Right ventricle myocardium superior (tissue), 1 donor: ENCODE data around the gene ADCY4. TPM values are rescaled to one million over a fixed set of nuclear protein-coding genes. Genes with fewer than 3 reads are reported as not detected.

Experiments
- ATAC-seq: fragments of 200-7000 bp; cut with Tn5 transposase; one replicate; pipeline ENCODE4 v1.9.1; 2020; ENCODE audit warnings: mild to moderate bottlenecking; ENCODE audit not compliant: poor library complexity
- DNase-seq: peaks from one replicate; pipeline ENCODE4 v3.0.0-alpha.2; 2020
- intact Hi-C: fragments of 100-400 bp; cut with DNase I; formaldehyde crosslinking; loops from one replicate; pipeline ENCODE4 v1.11.2; 2022
- total RNA-seq: library from RNA; stranded (reverse); fragmentation: NEBNext Ultra II Directional; extraction: Animal tissue kit (Norgen Biotek cat#: 25700); gene quantifications from one replicate; pipeline ENCODE4 v1.2.1, GENCODE V29; 2021
- donor health status: DM: no; HTN: yes; CAD: no; lungs with severe emphysema.

Gene ADCY4
- total RNA-seq, 1 donor from 2014 or later: 20.6 TPM

DNA sequence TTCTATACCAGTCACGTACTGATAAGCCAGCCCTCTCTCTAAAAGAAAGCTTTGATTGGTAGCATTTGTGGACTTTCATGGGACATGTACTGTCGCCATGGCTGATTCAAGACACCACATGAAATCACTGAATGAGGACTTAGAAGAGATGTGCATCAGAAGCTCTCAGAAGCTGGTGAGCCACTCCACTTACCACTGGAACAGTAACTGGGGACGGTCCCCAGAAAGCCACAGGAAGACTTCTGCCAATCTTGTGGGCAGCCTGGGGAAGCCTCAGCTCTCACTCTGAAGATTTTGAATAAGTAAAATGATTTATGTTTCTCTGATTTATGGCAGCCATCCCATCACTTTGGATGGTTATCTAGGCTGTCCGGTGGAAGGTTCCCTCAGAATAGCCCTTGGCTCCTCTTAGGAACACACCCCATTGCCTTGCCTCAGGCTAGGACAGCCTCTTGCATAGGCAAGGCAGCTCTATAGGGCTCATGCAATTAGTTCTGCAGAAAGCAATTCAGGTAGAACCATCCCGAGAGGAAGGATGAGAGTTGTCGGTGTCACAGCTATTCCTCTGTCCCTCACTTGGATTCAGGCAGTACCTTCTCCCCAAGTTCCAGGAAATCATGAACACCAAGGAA is 45.1 kb downstream of the ADCY4 start:
- ATAC-seq (no peak), DNase-seq (no peak)
- intact Hi-C loops: loop anchor here (5.0 kb wide), 1 partner anchor 32 kb away; no protein-coding TSS in a partner anchor

DNA sequence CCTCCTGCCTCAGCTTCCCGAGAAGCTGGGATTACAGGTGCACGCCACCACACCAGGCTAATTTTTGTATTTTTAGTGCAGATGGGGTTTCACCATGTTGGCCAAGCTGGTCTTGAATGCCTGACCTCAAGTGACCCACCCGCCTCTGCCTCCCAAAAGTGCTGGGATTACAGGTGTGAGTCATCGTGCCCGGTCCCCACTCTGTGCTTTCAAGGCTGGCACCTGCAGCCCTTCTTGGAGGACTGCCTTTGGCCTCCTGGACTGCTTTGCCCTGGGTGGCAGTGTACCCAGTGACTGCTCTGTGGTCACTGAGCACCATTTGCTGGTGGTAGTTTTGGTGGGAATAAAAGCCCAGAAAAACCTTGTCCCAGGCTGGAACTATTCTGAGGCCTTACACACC is 47.9 kb downstream of the ADCY4 start:
- intact Hi-C loops: no loop called here
- DNase-seq (no peak), ATAC-seq (no peak)

DNA sequence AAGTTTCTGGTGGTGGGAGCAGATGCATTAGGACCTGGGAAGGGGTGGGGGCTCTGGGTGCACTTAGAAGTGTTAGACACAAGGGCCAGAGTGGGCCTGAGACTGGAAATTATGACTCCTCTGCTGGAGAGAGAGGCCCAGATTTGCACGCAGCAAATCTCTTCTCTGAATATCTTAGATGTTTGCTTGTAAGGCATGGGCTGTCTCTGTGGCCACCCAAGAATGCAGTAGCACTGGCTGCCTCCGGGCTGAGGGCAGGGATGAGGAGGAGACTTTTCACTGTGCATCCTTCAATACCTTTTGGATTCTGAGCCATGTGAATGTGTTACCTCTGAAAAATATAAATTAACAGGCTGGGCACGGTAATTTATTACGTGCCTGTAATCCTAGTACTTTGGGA is 49.5 kb downstream of the ADCY4 start:
- DNase-seq: no peak
- intact Hi-C loops: no loop called here
- no peak for ATAC-seq

DNA sequence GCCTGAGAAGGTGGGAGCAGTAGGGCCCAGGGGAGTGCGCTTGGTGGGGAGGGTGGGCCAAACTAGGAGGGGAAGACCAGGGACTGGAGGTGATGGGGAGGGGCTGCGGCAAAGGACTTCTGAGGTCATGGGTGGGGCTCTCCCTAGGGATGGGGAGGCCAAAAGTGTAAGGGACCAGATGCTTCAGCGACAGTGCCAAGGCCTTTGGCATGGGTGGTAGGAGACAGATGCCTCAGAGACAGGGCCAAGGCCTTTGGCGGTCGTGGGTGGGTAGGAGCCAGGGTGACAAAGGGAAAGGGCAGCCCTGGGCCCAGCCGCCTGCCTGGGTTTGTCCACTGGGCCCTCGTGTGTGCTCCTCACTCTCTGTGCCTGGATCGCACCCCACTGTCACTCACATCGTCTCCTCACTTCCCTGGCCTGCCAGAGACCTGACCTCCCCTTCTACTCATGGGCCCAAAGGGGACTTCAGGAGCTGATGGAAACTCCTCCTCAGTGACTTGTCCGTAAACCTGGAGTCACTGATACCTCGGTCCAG is 50.3 kb downstream of the ADCY4 start:
- intact Hi-C loops: no loop called here
- no peak for ATAC-seq
- no peak for DNase-seq

DNA sequence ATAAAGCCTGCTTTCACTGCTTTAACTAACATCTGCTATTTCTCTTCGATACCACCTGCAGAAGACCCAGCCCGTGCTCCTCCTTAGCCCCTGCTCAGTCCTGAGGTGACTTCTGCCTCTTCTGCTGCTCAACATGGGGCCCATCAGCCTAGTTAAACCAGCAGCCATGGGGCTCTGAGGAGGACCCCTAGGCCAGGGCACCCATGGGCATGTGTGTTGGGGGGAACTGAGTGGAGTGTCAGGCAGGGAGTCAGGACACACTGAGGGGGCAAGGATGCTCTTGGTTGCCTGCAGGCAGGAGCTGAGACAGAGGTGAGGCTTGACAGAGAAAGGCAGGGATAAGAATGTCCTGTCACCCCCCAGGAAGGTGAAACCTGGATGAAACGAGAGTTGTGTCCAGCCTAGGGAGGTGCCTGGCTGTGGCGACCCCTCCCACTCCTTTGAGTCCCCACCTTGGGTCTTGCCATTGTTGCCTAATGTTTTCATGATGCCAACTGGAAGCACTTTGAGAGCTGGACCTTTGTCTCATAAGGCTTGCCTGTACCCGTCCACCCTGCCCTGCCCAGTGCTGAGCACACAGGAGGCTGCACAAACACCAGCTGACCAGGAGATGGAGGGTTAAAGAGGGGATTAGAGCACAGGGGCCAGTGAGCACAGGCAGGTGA is 50.9 kb downstream of the ADCY4 start:
- intact Hi-C loops: no loop called here
- ATAC-seq (no peak), DNase-seq (no peak)

DNA sequence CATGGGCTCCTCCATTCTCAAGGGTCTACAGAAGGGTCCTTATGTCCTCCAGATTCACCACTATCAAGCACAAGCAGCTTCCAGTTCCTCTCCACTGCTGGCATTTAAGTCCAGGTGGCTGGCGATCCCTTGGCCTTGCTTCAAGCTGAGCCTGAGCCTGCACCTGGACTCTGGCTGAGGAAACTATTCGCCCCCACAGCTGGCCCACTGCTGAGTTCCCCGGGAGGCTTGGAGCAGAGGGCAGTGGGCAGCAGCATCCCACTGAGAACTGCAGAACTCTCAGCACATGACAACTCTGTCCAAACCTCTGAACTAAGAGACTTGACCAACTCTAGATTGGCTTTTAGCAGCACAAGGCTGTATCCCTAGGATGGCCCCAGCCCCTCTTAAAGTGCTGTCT is 52.1 kb downstream of the ADCY4 start:
- DNase-seq (no peak), ATAC-seq (no peak)
- intact Hi-C loops: no loop called here

DNA sequence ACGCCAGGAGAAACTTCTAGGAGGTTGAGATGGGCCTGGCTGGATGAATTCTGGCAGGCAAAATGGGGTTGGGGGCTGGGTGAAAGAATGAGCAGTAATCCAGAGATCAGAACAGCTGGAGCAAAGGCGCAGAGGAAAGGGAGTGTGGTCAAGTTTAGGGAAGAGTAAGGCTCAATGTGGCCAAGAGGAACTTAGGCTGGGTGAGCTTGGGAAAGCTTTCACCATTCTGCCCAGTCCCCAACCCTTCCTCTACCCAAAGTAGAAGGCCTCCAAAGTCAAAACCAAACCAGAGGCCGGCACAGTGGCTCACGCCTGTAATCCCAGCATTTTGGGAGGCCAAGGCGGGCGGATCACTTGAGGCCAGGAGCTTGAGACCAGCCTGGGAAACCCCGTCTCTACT is 53.2 kb downstream of the ADCY4 start:
- intact Hi-C loops: no loop called here
- DNase-seq (no peak), ATAC-seq (no peak)

DNA sequence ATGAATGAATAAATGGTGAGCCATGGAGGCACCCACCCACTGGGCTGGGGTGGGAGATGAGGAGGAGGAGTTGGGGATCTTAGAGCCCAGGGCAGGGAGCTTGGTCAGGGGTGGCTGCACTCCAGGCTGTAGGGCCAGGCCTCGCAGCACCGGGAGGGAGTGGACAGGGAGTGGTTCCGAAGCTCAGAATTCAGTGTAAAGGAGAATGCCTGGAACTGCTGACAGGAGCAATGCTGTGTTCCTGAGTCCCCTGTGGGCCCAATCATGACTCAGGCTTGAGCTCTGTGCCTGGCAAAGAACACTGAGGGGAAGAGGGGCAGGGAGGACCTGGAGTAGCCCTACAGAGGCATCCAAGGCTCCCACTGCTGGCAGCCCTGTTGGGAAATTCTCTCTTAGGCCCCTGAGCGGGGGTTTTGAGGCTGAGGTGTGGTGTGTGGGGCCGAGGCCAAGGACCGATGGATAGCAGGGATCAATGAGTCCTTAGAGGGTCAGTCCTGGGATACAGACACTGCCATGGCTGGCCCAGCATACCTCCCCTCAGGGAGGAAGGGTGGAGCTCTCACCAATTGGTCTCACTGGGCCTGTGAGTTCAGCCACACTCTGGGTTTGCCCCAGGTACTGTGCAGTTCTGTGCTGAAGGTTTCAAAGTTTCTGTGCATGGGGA is 53.9 kb downstream of the ADCY4 start:
- ATAC-seq: peak; percentile 25
- intact Hi-C loops: no loop called here
- DNase-seq: no peak

DNA sequence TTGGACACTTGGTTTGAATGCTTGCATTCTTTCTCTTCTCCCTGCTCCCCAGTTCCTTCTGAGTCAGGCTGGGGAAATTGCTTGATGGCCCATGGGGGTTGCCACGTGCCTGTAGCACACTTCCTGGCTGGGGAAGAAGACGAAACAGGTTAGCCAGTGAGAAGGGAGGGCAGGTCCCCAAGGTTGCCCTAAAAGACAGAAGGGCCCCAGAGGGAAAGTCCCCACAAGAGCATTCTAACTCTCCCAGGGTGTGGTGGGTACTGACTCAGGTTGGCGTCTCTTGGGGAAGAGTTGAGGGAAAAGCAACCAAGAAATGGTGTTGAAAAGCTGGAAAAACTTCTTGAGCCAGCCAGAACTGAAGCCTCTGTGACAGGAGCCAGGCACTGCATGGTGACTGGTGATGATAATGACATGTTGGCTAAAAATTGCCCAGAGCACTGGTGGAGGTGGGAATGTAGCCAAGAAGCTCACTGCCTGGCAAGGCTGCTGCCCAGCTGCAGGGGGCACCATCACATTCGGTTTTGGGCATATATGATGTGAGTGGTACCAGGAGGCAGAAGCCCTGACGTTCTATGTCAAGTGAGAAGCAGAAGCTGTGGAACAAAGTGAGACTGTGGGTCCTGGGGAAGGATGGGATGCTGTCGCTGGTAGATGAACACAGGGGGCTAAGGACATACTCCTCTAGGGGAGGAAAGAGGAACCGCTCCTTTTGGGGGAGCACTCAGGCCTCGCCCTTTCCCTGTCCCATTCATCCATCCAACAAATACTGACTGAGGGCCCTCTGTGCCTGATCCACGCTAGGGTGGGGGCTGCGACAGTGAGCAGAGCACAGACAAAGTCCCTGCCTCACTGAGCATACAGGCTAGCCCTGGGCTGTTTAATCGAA is 55.3 kb downstream of the ADCY4 start:
- ATAC-seq: peak; percentile 80
- intact Hi-C loops: no loop called here
- DNase-seq: no peak

DNA sequence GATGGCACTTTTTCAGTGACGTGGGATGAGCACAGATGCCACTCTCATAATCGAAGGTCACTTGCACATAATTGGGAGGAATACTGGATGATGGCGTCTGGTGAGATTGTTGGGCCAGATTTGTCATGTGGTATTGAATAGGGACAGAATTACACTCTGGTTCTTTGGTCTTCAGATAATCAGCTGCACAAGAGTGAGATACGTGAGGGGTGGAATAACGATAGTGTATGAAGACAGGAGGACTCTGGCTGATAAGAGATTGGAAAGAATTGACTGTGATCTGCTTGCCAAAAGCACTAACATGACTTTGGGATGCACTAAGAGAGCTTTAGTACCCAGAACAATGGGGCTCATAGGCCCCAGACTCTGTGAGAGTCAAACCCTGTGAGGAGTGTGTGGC is 56.4 kb downstream of the ADCY4 start:
- no peak for DNase-seq
- intact Hi-C loops: no loop called here
- ATAC-seq: no peak

DNA sequence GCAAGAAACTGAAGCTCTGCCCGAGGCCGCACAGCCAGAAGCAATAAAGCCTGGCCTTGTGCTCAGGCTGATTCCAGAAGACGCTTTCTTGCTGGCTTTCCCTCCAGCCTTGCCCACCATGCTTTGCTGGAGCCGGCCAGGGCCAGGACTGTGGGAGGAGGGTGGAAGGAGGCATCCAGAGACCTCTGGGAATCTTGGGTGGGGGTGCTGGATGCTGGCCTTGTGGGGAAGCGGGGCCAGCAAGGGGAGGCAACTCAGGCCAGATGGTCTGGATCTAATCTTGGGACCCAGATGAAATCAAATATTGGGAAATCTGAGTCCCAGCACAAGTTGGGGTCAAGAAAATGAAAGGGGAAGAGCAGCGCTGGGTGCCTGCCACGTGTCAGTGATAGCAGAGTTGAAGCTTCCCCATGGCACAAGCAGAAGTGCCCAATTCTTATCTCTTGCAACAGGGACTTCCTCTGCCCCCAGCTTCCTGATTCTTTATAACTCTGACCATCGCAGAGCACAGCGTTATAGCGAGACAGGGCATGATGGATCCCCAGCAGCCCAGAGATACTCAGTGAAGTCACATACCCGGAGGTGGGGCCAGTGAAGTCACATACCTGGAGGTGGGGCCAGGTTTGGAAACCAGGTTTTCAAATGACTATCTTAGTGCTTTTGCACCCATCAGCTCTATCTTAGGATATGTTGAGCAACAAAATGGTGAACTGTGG is 57.1 kb downstream of the ADCY4 start:
- peak; percentile 7 for ATAC-seq
- DNase-seq: peak; percentile 68
- intact Hi-C loops: no loop called here

DNA sequence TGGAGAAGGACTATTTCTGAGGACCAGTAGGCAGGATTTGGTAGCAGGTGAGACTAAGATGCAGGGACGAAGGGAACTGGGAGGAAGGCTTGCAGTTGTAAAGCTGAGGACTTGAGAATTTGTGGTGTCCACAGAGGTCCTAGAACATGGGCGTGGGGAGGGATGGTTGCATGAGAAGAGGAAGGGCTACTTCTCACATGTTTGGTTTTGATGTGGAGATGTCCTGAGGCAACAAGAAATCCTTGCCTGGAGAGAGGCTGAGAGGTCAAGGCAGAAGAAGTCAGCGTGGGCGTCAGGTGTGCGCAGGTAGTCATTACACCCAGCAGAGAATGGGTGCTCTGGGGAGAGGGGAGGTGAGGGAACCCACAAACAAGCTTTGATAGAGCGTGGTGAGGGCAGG is 57.8 kb downstream of the ADCY4 start:
- intact Hi-C loops: no loop called here
- no peak for DNase-seq
- no peak for ATAC-seq

DNA sequence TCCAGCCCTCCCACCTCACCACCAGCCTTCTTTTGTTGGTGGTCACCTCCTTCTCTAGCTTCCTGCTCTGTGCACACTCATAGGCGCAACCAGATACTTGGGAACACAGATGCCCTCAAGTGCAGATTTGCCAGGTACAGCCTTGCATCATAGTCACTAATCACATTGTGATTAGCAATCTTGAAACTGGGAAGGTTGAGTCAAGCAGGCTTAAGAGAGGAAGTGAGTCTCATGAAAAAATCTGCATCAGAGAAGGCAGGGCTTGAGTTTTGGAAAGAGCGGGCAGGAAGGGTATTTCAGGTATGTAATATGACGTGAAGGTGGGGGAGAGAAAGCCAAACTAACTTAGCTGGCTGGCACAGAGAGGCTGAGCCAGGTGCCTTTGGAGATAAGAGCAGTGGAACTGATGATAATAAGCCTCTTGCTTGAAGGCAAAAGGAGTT is 60.7 kb downstream of the ADCY4 start:
- ATAC-seq: no peak

DNA sequence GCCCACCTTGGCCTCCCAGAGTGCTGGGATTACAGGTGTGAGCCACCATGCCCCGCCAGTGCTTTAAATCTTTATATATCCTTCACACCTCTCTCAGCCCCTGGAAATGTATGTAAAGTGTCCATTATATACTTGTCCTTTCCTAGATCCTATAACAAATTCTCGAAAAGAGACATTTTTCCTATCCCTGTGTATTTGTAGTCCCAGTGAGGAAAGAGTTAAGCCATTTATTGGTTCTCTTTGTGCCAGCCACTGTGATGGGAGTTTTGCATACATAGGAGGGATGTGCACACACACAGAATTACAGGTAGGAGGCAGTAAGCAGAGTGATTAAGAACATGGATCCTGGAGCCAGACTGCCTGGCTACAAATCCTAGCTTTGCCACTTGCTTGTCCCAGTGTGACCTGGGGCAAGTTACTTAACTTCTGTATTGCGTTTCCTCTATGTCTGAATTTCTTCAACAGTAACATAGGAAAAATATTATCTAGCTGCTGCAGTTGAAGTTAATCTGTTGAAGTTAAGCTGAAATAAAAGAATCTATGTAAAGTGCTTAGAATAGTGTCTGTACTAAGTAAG is 61.4 kb downstream of the ADCY4 start:
- intact Hi-C loops: no loop called here
- ATAC-seq: no peak
- DNase-seq: no peak

More for the DNA sequence above, 60.7 kb downstream of the ADCY4 start:
- DNase-seq: no peak
- intact Hi-C loops: no loop called here

DNA sequence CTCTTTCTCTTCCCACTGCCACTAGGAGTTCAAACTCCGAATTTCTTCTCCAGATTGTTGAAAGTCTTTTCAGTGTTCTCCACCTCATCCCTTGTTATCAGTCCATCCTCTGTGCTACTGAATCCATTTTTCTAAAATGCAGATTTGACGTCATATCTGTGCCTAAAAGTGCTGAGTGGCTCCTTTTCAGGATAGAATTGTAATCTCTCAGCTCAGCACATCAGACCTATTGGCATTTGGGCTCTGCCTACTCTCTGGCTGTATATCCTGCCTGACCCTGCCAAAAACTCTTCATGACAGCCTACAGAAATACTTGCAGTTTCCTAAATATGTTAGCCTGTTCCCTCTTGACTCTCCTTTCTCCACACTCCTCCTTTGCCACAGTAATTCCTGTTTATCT is 62.4 kb downstream of the ADCY4 start:
- DNase-seq (no peak), ATAC-seq (no peak)
- intact Hi-C loops: no loop called here

DNA sequence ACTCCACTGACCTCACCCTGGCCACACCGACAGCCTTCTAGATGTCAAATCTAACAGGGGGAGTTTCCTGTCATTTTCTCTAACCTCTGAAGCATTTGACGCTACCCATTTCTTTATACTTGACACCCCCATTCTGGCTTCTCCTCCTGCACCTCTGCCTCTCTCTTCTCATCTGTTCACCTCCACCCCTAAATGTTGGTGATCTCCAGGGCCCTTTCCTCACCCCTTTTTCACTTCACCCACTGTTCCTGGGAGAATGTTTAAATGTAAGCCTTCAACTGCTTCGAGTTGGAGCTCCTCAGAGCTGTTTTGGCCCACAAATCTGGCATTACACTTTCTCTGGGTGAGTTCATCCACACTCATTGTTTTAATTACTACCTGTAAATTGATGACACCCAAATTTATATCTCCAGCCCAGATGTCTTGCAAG is 63.0 kb downstream of the ADCY4 start:
- intact Hi-C loops: no loop called here
- ATAC-seq (no peak), DNase-seq (no peak)

DNA sequence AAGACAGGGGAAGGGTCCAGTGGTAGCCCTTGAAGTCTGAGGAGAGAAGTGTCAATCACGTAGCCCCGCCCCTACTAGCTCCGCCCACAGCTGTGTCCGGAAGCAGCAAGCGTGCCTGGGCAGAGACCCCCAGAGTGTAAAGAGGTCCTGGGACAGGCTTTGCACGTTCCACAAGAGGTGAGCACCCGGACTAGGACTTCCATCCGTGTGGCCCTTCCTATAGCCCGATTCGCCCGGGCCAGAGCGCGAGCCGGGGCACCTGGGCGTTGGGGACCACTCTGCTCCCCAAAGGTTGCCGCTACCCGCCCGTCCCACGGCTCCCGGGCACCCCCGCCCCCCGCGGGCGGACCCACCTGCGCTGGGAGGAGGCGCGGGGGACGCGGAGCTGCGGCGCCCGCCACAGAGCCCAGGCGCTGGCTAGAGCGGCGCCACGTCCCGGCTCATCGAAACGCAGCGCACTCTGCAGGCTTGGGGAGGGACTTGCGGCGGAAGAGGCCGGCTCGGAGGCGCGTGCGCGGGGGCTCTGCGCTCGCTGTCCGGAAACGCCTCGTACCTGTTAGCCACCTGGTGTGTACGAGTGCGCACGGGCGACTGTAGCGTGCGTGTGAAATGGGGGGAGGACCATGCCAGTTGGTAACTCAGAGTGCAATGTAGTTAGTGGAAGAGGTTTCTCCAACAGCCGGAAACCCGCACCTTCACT is 63.6 kb downstream of the ADCY4 start, which contains the start of gene RABGGTA:
RABGGTA (minus strand) TSS at position 464 of the 700 bp plus-strand sequence. CDS start 482 bp downstream, outside the sequence.
- DNase-seq (peak; percentile 93), ATAC-seq (peak; percentile 97)
- intact Hi-C loops: no loop called here
